GM19372 (cell line): ENCODE data around the gene RRBP1.

Source experiments
- ATAC-seq: cut with Tn5 transposase; IDR thresholded peaks from one replicate; pipeline ENCODE4 v1.9.1; 2021; ENCODE audit warnings: mild to moderate bottlenecking, low read depth, moderate library complexity; ENCODE audit not compliant: unreplicated experiment

Gene RRBP1

DNA sequence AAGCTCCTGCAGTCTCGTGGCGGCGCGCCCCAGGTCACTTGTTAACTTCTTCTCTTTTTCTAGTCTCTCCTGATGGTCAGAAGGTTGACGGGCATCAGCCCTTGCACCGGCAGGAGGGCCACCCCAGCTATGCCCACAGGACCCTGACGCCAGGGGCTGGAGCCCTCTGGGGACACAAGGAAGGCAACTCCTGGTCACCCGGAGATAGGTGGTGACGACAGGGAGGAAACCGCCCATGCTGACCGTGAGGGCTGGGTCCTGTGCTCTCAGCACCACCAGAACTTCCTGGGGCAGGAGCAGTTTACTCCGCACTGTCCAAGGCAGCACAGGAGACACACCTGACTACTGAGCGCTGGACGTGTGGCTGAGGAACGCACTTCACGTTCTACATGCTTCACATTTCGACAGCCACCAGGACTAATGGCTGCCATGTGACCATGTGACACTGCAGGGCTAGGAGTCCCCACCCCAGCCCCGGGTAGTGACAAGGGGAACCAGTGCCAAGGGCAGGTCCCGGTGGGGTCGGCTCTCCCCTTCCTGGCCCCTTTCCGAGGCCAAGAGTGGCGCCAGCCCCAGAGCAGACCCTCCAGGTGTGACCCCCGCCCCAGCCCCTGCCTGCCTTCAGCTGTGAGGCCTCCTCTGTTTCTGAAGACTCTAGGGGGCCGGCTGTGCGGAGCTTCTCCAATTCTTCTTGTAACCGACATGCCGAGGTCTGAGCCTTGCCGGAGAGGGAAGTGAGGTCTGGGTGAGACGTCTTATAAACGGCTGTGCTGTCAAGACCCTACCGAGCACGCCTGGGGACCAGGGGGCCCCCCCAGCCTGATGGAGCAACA is 67.0 kb downstream of the RRBP1 start:
- ATAC-seq, result no peak

DNA sequence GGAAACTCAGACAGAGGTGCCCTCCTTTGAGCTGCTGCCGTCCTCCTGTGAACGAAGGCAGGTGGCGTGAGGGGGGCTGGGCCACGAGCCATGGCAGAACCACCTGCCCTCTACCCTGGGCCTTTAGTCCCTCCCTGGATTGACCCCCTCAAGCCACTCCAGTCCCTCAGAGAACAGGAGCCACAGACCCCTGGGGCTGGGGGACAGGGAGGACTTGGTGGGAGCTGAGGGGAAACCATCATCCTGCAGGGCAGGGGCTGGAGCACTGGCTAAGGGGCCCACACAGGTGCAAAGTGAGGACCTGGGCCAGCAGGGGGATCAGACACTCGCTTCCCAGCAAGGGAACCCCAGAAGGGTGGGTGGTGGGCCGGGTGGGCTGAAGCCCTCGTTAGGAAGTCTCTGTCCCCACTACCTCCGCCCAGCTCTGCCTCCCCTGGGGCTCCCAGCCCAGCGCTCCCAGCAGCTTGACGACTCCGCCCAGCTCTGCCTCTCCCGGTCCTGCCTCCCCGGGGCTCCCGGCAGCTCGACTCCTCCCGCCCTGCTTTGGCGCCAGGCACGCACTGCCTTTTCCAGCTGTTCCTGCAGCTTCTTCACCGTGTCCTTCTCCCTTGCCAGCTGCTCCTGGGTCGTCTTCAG is 67.7 kb downstream of the RRBP1 start:
- ATAC-seq, result no peak

DNA sequence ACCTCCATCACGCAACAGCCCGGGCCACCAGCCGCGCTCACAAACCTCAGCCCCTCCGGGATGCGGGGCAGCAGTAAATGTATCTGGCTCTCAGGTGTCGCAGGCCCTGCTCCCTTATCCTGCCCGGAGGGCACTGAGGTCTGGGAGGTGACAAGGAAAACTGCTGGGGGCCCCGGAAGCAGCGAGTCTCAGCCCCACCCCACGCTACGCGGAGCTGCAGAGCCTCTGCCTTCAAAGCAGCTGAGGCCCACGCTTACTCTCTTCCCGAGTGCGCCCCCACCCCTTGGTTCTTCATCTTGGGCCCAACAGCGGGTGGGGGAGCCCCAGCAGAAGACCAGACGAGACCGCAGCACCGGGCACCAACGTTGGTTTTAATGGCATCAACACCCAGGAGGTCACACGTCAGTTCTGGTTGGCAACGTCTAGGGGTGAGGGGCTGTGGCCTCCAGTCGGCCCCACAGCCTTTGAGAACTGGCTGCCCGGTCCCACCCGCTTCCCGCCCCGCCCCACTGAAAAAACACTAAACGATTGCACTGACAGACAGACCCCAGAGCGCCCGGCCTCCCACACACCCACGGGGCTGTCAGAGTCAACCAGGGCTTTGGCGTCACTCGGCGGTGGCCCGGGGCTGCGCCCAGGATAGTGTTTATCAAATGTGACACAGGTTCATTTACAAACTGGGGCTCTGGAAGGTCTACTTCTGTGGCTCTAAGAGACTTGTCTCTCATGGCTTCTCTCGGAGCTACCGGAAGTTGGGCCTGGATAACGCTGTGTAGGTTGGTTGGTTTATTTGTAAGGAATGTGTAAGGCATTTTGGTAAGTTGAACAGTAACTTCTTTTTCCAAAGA is 68.5 kb downstream of the RRBP1 start:
- ATAC-seq, result no peak

DNA sequence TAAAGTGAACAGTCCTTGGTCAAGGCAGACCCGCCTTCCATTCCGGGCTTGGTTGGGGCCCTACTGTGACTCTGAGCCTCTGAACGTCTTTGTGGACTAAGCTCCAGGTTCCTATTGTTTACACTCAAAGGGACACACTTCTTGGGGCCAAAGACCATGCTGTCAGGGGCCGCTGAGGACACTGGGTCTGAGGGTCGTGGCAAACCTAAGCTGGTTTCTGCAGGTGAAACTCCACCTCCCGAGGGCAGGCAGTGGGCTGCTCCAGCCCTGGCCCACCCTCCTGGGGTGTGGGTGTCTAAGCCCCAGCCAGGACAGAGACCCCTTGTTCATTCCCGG is 69.1 kb downstream of the RRBP1 start:
- no peak for ATAC-seq

DNA sequence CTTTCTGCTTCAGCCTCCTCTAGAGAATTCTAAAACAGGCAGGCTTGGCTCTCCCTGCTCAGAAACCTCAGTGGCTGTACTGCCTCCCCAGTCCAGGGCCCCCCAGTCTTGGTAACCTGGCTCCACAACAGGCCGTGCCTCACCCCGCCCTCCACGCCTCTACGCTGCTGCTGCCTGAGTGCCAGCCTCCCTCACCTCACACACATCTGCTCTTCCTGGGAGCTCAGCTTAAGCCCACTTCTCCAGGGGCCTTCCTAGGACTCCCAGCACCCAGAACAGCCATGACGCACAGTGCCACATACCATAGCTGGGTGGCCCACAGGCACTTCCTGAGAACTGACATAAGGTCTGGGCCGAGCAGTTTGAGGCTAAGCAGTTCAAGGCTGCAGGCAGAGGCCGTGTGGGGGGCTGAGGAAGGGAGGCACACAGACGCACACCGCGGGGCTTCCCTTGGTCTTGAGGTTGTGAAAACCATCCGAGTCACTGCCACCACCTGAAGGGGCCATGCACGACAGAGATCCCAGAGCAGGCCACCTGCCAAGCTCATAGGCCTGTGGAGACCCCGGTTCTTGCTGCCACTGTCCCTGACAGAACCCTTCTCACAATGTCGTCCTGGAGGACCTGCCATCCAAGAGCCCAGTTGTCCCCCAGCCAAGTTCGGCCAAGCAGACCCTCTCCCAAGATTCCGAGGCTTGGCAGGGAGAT is 69.6 kb downstream of the RRBP1 start:
- ATAC-seq, result no peak

DNA sequence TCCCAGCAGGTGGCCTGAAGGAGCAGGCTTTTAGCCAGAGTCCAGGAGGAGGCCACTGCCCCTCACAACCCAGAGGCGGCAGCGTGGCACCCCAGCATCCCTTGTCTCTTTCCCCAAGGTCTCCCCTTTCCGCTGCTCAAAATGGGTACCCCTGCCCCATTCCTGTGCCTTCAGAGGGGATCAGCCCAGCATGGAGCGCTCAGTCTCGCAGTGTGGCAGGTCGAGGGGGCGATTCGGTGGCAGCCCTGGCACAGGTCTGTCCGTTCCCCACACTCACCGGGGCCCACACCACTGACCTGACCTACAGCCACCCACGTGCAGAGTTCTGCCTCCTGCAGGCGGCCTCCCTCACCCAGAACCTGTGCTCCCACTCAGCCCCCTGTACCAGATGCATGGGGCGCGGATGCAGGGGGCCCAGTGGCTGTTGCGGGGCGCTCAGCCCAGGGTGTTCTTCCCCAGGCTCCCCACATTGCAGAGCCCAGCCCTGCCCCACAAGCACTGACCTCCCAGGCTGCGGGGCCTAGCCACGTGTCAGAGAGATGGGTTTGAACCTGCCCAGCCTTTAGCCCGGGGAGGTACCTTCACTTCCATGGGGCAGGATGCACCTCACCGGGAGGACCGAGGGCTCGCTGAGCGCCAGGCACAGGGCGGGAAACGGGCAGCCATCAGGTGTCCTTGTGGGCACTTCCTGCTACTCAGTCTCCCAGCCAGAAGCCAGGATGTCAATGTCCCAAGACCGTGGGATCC is 70.3 kb downstream of the RRBP1 start:
- no peak for ATAC-seq

DNA sequence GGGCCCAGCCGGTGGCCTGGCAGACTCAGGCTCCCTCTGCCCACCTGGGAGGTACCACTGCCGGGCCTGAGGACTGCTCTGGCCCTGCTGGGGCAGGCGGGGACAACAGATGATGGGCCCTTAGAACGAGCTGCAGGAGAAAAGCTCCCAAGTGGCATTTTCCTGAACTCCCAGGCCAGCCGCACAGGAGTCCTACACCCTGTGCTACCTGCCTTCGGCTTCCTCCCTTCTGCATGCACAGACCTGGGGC is 70.8 kb downstream of the RRBP1 start:
- ATAC-seq, result no peak

DNA sequence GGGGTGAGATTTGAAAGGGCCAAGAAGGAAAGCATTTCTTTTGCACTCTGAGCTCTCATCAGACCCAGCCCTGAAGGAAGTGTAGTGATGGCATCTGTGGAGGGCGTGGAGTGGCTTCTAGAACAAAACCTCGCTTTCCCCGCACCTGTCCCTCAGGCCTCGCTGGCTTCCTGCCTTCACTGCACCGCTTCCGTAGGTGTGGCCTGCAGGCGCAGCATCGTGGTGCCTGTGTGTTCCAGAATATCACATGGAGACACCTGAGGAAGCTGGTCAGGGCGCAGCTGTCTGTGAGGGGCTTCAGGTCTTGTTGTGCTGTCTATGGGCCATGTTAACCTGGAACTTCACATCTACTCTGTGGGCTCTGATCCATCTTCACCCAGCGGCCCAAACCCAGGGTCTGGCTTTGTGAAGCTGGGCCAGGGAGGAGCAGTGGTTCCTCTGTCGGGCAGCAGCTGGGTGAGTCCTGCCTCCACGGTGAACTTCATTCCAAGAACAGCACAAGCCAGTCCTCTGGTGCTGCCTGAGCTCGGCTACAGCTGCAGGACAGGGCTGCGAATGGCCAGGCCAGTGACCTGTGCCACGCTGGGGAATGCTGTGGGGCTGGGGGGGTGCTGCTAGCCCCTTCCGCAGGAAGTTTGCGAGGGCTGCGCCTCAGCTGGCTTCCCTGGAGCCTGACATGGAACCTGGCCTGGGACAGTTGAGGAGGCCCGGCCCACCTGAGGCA is 71.3 kb downstream of the RRBP1 start:
- ATAC-seq, result no peak

DNA sequence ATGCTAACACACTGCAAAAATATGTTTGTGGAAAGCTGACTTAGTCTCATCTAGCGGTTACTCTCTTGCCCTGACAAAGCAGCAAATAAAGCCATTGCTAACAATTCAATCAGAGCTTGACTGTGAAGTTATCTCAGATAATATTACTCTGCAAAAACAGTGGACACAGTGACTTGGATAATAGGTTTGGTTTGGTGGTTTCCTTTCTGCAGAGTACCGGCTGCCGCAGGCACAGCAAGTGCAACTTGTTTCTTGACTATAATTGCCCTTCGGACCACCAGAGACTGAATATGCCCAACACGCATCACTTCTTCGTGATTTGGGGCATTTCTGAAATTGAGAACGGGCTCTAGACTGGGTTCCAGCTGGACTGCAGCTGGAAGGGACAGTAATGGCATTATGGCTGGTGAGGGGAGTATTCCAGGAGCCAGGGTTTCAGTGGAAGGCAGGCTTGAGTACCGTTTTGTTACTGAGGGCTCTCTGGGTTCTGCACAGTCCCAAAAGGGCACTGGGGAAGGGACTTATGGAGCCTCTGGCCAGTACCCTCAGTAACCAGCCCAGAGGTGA is 72.1 kb downstream of the RRBP1 start:
- ATAC-seq, result no peak

DNA sequence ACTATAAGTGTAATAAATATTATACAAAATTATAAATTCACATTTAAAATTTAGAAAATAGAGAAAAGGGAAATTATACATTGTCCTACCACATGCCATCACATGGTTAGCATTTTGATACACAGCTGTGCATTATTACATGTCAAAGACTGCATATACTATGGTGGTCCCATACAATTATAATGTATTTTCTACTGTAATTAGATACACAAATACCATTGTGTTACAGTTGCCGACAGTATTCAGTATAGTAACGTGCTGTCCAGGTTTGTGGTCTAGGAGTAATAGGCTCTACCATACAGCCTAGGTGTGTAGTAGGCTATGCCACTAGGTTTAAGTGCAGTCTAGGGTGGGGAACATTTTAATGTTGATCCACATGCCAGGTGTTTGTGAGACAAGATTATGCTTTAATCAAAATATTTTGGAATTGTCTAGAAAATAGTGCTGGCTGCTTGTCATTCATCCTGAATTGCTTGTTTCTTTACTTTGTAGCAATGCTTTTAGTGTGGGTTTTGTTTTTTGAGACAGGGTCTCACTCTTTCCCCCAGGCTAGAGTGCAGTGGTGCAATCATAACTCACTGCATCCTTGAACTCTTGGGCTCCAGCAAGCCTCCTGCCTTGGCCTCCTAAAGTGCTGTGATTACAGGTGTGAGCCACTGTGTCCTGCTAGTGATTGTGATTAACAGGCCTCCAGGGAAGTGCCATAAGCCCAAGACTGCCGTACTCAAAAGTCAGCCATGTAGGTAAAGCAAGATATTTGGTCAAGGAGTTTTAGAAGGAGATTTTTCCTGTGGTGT is 73.1 kb downstream of the RRBP1 start:
- no peak for ATAC-seq

DNA sequence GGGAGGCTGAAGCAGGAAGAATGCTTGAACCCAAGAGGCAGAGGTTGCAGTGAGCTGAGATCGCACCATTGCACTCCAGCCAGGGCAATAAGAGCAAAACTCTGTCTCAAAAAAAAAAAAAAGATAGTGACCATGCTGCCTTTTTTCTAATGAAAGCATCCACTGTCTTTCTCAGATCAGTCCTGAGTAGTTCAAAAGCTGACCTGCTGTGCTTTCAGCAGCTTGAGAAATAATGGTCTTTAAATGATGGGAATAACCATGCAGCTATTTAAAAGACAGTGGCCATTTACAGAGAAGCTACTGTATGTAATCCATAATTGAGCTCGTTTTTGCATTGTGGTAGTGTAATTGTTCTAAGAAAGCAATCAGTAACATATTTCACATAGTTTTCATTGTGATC is 76.0 kb downstream of the RRBP1 start:
- no peak for ATAC-seq

DNA sequence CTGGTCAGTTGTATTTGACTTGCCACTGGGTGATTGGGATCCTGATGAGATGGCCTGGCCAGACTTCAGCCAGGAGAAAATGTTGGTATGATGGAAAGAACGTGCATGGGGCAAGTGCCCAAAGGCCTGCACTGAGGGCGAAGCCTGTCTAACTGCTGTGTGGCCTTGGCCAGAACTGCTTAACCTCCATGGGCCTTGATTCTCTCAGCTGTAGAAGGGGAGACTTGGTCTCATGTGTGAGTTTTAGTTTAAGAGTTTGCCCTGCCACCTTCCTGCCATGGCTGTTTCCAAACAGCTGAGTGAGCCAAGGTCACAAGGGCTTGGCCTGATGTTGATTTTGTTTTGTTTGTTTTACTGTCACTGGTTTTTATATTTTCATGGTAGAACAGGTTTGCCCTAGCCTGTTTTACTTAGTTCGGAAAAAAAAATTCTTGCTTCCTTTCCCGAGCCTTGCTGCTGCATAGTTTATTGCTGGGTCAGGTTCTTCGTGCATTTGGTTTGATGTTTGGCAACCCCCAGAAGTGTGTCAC is 76.8 kb downstream of the RRBP1 start:
- ATAC-seq, result no peak

DNA sequence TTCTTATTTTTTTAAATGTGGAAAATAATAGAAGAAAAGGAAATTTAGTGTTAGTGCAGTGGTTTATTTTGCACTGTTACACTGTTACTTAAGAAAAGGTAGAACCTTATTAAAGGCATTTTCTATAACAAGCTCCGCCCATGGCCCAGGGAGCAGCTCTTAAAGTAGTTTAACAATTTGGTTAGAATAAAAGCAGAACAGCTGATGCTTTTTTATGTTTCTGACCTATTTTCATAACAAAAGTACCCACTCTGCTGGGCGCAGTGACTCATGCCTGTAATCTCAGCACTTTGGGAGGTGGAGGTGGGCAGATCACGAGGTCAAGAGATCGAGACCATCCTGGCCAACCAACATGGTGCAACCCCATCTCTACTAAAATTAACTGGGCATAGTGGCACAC is 79.5 kb downstream of the RRBP1 start:
- ATAC-seq, result no peak

DNA sequence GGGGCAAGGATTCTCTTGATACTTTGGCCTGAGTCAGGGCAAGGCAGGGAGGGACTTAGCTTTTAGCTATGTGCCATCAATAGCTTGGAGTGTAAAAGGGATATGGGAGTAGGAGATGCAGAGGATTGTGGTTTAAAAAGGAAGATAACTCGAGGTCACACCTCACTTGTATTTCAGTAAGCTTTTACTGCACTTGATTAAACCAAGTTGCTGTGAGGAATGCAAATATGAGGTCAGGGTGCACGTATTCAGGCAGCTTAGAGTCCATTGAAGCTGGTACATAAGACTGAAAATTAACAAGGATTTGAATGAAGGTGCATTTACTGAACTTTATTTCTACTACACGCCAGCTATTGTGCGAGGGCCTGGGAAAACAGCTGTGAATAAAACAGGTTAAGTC is 80.1 kb downstream of the RRBP1 start:
- ATAC-seq, result no peak

DNA sequence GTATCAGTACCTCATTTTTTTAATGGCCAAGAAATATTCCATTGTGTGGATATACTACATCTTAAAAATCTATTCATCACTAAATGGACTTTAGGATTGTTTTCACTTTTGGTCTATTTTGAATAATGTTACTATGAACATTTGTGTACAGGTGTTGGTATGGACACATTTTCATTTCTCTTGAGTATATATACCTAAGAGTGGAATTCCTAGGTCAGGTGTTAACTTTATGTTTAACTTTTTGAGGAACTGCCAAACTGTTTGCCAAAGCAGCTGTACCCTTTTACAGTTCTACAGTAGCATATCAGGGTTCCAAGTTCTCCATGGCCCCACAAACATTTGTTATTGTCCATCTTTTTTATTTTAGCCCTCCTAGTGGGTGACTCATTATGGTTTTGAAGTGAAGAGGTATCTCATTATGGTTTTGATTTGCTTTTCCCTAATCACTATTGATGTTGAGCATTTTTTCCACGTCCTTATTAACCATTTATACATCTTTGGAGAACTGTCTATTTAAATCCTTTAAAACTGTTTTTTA is 84.0 kb downstream of the RRBP1 start:
- ATAC-seq, result no peak

DNA sequence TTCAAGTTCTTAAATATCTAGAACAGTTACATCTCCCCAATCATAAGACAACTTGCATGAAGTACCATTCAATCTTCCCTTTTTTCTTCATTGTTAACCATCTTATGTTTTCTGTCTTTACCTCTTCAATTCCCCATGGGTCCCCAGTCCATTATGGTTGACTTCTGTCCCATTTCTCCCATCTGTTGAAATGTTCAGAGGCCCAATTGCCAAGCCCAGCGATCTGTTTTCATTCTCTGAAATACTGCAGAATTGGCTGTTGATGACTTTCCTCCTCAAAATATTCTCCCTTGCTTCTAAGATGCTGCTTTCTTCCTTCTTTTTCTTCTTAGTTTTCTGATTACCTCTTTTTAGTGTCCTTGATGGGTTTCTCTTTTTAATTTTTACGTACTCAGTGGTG is 86.2 kb downstream of the RRBP1 start:
- ATAC-seq, result no peak

DNA sequence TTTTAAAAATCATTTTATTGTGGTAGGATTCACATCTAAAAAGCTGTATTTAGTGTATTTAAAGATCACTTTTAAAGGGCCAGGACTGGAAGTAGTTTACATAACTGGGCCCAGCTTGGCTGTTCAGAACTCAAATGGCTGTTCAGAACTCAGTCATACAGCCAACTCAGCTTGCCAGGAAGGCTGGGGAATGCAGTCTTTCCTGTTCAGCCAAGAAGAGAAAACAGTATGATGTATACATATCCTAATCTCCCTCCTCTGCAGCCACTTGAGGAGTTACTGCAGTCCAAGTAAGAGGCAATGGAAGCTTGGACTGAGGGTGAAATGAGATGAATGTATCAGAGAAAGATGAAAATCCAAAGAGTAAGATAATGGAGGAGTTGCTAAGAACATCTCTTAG is 87.6 kb downstream of the RRBP1 start:
- no peak for ATAC-seq

DNA sequence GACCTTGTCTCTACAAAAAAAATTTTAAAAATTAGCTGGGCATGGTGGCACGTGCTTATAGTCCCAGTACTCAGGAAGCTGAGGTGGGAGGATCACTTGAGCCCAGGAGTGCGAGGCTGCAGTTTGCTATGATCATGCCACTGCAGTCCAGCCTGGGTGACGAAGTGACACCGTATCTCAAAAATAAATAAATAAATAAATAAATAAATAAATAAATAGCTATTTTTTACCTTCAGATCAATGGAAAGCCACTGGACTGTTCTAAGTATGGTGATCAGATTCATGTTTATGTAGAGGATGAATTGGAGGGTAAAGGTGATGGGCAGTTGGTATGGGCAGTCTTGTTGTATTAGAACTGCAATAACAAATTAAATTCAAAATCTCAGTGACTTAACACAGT is 88.1 kb downstream of the RRBP1 start:
- ATAC-seq, result no peak
